ENCODE data around the gene LCN1.
A peak's percentile ranks its signal among the peaks of the same experiment; 100 is the strongest.

LCN1 gene

GRCh38 chr9:135480071-135480939, 40.9 kb upstream of the LCN1 start:
- no peak overlapping the region for H3K27ac ChIP-seq (ENCODE audit: low read depth, low read length)
- H3K36me3 ChIP-seq (ENCODE audit: control insufficient read depth in 5 of 5, insufficient read depth in 5 of 5, low read length in 5 of 5) = peaks cover 0 to 21% (median 15%) of the 10 kb centered on the region in 5 donors
- H3K27me3 ChIP-seq (ENCODE audit: control insufficient read depth in 5 of 5, insufficient read depth in 4 of 5, low read length in 5 of 5) = no peaks in the 10 kb centered on the region
- H3K9me3 ChIP-seq (ENCODE audit: control insufficient read depth in 5 of 5, low read length in 5 of 5) = no peaks in the 10 kb centered on the region
- H3K4me1 ChIP-seq (ENCODE audit: control insufficient read depth in 5 of 5, insufficient read depth in 5 of 5, low read length in 5 of 5) = peaks cover 0 to 17% (median 13%) of the 10 kb centered on the region in 5 donors
- H3K9ac ChIP-seq (ENCODE audit: low read length in 5 of 5) = peak overlapping the region in 4 of 5 donors; percentile 62 to 76 (median 71)
- peak overlapping the region; percentile 57 to 87 (median 76) for H3K4me3 ChIP-seq (ENCODE audit: low read depth in 1 of 5, low read length in 5 of 5)

- Histone ChIP-seq H3K36me3 (ENCODE audit: control insufficient read depth in 5 of 5, insufficient read depth in 5 of 5, low read length in 5 of 5) (peaks cover 0 to 27% (median 21%) of the 10 kb centered on the region in 5 donors), H3K9me3 (ENCODE audit: control insufficient read depth in 5 of 5, low read length in 5 of 5) (no peaks in the 10 kb centered on the region), H3K4me1 (ENCODE audit: control insufficient read depth in 5 of 5, insufficient read depth in 5 of 5, low read length in 5 of 5) (peaks cover 0 to 17% (median 13%) of the 10 kb centered on the region in 5 donors), H3K27me3 (ENCODE audit: control insufficient read depth in 5 of 5, insufficient read depth in 4 of 5, low read length in 5 of 5) (no peaks in the 10 kb centered on the region), H3K9ac (ENCODE audit: low read length in 5 of 5) (peak overlapping the region in 3 of 5 donors; percentile 71 to 76 (median 71)), H3K27ac (ENCODE audit: low read depth, low read length) (no peak overlapping the region), H3K4me3 (ENCODE audit: low read depth in 1 of 5, low read length in 5 of 5) (peak overlapping the region; percentile 57 to 87 (median 76))
Observed at GRCh38 chr9:135480940-135481310, 40.3 kb upstream of the LCN1 start.

- H3K9ac ChIP-seq (ENCODE audit: low read length in 5 of 5) = no peak overlapping the region
- no peaks in the 10 kb centered on the region for H3K9me3 ChIP-seq (ENCODE audit: control insufficient read depth in 5 of 5, low read length in 5 of 5)
- H3K4me3 ChIP-seq (ENCODE audit: low read depth in 1 of 5, low read length in 5 of 5) = no peak overlapping the region
- no peaks in the 10 kb centered on the region for H3K27me3 ChIP-seq (ENCODE audit: control insufficient read depth in 5 of 5, insufficient read depth in 4 of 5, low read length in 5 of 5)
- peaks cover 0 to 17% (median 13%) of the 10 kb centered on the region in 5 donors for H3K4me1 ChIP-seq (ENCODE audit: control insufficient read depth in 5 of 5, insufficient read depth in 5 of 5, low read length in 5 of 5)
- no peak overlapping the region for H3K27ac ChIP-seq (ENCODE audit: low read depth, low read length)
- H3K36me3 ChIP-seq (ENCODE audit: control insufficient read depth in 5 of 5, insufficient read depth in 5 of 5, low read length in 5 of 5) = peaks cover 0 to 40% (median 33%) of the 10 kb centered on the region in 5 donors
Observed at GRCh38 chr9:135482015-135482754, 39.1 kb upstream of the LCN1 start.

- Histone ChIP-seq H3K27ac (ENCODE audit: low read depth, low read length) (no peak overlapping the region), H3K4me3 (ENCODE audit: low read depth in 1 of 5, low read length in 5 of 5) (no peak overlapping the region), H3K27me3 (ENCODE audit: control insufficient read depth in 5 of 5, insufficient read depth in 4 of 5, low read length in 5 of 5) (no peaks in the 10 kb centered on the region), H3K9ac (ENCODE audit: low read length in 5 of 5) (no peak overlapping the region), H3K4me1 (ENCODE audit: control insufficient read depth in 5 of 5, insufficient read depth in 5 of 5, low read length in 5 of 5) (peaks cover 0 to 11% (median 9%) of the 10 kb centered on the region in 5 donors), H3K36me3 (ENCODE audit: control insufficient read depth in 5 of 5, insufficient read depth in 5 of 5, low read length in 5 of 5) (peaks cover 0 to 62% (median 49%) of the 10 kb centered on the region in 5 donors), H3K9me3 (ENCODE audit: control insufficient read depth in 5 of 5, low read length in 5 of 5) (no peaks in the 10 kb centered on the region)
Observed at GRCh38 chr9:135484460-135485277, 36.6 kb upstream of the LCN1 start.

- Histone ChIP-seq H3K36me3 (ENCODE audit: control insufficient read depth in 5 of 5, insufficient read depth in 5 of 5, low read length in 5 of 5) (peaks cover 0 to 65% (median 49%) of the 10 kb centered on the region in 5 donors), H3K9me3 (ENCODE audit: control insufficient read depth in 5 of 5, low read length in 5 of 5) (no peaks in the 10 kb centered on the region), H3K27me3 (ENCODE audit: control insufficient read depth in 5 of 5, insufficient read depth in 4 of 5, low read length in 5 of 5) (no peaks in the 10 kb centered on the region), H3K27ac (ENCODE audit: low read depth, low read length) (no peak overlapping the region), H3K9ac (ENCODE audit: low read length in 5 of 5) (no peak overlapping the region), H3K4me1 (ENCODE audit: control insufficient read depth in 5 of 5, insufficient read depth in 5 of 5, low read length in 5 of 5) (peaks cover 0 to 10% (median 7%) of the 10 kb centered on the region in 5 donors), H3K4me3 (ENCODE audit: low read depth in 1 of 5, low read length in 5 of 5) (no peak overlapping the region)
Observed at GRCh38 chr9:135485385-135485784, 35.9 kb upstream of the LCN1 start.

GRCh38 chr9:135485832-135486231, 35.4 kb upstream of the LCN1 start:
- Histone ChIP-seq H3K4me3 (ENCODE audit: low read depth in 1 of 5, low read length in 5 of 5) (no peak overlapping the region), H3K27me3 (ENCODE audit: control insufficient read depth in 5 of 5, insufficient read depth in 4 of 5, low read length in 5 of 5) (no peaks in the 10 kb centered on the region), H3K9ac (ENCODE audit: low read length in 5 of 5) (no peak overlapping the region), H3K36me3 (ENCODE audit: control insufficient read depth in 5 of 5, insufficient read depth in 5 of 5, low read length in 5 of 5) (peaks cover 0 to 68% (median 49%) of the 10 kb centered on the region in 5 donors), H3K9me3 (ENCODE audit: control insufficient read depth in 5 of 5, low read length in 5 of 5) (no peaks in the 10 kb centered on the region), H3K4me1 (ENCODE audit: control insufficient read depth in 5 of 5, insufficient read depth in 5 of 5, low read length in 5 of 5) (peaks cover 0 to 5% (median 3%) of the 10 kb centered on the region in 5 donors), H3K27ac (ENCODE audit: low read depth, low read length) (no peak overlapping the region)

- H3K4me1 ChIP-seq (ENCODE audit: control insufficient read depth in 5 of 5, insufficient read depth in 5 of 5, low read length in 5 of 5) = no peaks in the 10 kb centered on the region
- no peak overlapping the region for H3K4me3 ChIP-seq (ENCODE audit: low read depth in 1 of 5, low read length in 5 of 5)
- H3K27ac ChIP-seq (ENCODE audit: low read depth, low read length) = no peak overlapping the region
- no peaks in the 10 kb centered on the region for H3K9me3 ChIP-seq (ENCODE audit: control insufficient read depth in 5 of 5, low read length in 5 of 5)
- H3K9ac ChIP-seq (ENCODE audit: low read length in 5 of 5) = no peak overlapping the region
- peaks cover 0 to 68% (median 49%) of the 10 kb centered on the region in 5 donors for H3K36me3 ChIP-seq (ENCODE audit: control insufficient read depth in 5 of 5, insufficient read depth in 5 of 5, low read length in 5 of 5)
- no peaks in the 10 kb centered on the region for H3K27me3 ChIP-seq (ENCODE audit: control insufficient read depth in 5 of 5, insufficient read depth in 4 of 5, low read length in 5 of 5)
Observed at GRCh38 chr9:135486267-135487065, 34.8 kb upstream of the LCN1 start.

- Histone ChIP-seq H3K27ac (ENCODE audit: low read depth, low read length) (no peak overlapping the region), H3K4me1 (ENCODE audit: control insufficient read depth in 5 of 5, insufficient read depth in 5 of 5, low read length in 5 of 5) (no peaks in the 10 kb centered on the region), H3K36me3 (ENCODE audit: control insufficient read depth in 5 of 5, insufficient read depth in 5 of 5, low read length in 5 of 5) (peaks cover 0 to 68% (median 49%) of the 10 kb centered on the region in 5 donors), H3K4me3 (ENCODE audit: low read depth in 1 of 5, low read length in 5 of 5) (no peak overlapping the region), H3K9ac (ENCODE audit: low read length in 5 of 5) (no peak overlapping the region), H3K9me3 (ENCODE audit: control insufficient read depth in 5 of 5, low read length in 5 of 5) (no peaks in the 10 kb centered on the region), H3K27me3 (ENCODE audit: control insufficient read depth in 5 of 5, insufficient read depth in 4 of 5, low read length in 5 of 5) (no peaks in the 10 kb centered on the region)
Observed at GRCh38 chr9:135487281-135488012, 33.8 kb upstream of the LCN1 start.

GRCh38 chr9:135488013-135488330, 33.3 kb upstream of the LCN1 start:
- peaks cover 0 to 68% (median 49%) of the 10 kb centered on the region in 5 donors for H3K36me3 ChIP-seq (ENCODE audit: control insufficient read depth in 5 of 5, insufficient read depth in 5 of 5, low read length in 5 of 5)
- no peaks in the 10 kb centered on the region for H3K4me1 ChIP-seq (ENCODE audit: control insufficient read depth in 5 of 5, insufficient read depth in 5 of 5, low read length in 5 of 5)
- H3K9me3 ChIP-seq (ENCODE audit: control insufficient read depth in 5 of 5, low read length in 5 of 5) = no peaks in the 10 kb centered on the region
- H3K27me3 ChIP-seq (ENCODE audit: control insufficient read depth in 5 of 5, insufficient read depth in 4 of 5, low read length in 5 of 5) = no peaks in the 10 kb centered on the region
- no peak overlapping the region for H3K9ac ChIP-seq (ENCODE audit: low read length in 5 of 5)
- H3K27ac ChIP-seq (ENCODE audit: low read depth, low read length) = no peak overlapping the region
- no peak overlapping the region for H3K4me3 ChIP-seq (ENCODE audit: low read depth in 1 of 5, low read length in 5 of 5)
